NCI-H82 treated with DMSO at 0.1 percent for 48 hours (cell line): ENCODE data around the gene TLE5.

ENCODE experiments used
- DNase-seq: peaks from one replicate; lab custom pipeline; 2025; ENCODE audit not compliant: unreplicated experiment; lab: John Stamatoyannopoulos, UW

Gene TLE5

DNA sequence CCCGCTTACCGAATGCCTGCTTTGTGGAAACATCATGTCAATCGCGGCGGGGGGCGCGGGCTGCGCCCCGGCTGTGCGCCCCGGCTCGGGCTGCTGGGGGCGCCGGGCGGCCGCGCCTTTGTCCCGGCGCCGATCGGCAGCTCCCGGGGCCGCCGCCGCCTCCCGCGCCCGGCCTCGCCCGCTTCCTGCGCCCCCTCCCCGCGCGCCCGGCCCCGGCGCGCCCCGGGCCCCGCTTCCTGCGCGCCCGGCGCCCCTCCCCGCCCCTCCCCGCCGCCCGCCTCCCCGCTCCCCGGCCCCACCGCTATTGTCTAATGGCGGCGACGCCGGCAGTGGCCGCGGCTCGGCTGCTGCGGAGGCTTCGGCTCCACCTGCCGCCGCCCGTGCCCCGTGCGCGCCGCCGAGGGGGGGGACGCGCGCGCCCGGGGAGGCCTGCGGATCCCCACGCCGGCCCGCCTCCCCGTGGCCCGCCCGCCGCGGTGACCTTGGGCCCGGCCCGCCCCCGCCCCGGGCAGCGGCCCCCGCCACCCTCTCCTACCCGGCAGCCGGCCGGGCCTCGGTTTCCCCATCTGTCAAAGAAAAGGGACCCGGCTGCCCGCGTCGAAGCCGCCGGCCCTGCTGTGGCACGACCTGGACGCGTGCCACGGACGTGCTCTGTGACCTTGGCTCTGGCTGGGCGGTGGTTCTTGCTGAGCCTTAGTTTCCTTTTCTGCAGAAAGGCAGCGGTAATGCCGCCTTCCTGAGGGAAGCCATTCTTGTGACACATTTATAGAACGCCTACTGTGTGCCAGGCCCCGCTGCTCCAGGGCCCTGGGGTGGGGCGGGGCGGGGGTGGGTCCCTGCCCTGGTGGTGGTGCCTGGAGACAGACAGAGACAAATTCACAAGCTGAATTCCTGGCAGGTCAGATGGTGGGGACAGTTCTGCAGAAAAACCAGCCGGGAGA is at the start of gene TLE5:
TLE5 (minus strand) TSS at position 331 of the 941 bp plus-strand sequence; CDS start at position 36, 295 bp downstream.
- DNase-seq, result no peak

DNA sequence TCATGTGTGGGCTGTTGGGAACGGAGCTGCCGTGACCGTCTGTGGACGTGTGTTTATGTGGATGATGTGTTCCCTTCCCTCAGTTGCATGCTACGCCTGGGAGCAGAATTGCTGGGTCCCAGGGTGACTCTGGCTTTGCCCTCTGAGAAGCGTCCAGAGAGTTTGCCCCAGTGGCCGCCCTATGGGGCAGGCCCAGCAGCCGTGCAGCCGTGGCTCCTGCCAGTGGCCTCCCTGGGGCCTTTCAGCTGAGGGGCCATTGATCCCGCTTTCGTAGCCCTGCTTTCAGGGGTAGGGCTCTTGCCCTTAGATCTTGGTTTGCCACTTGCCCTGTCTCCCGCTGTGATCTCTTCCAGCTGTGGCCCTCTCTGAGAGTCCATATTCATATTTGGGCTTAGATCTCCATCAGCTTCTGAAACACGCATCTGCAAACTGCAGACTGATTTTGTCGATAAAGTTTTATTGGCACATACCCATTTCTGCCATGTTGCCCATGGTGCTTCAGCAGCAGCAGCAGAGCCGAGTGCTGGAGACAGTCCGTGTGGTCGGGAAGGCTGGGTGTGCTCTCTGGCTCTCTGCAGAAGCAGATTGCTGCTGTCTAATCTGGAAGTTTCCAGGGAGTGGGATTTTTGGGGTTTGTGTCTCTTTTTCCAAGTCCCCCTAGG is 49.4 kb upstream of the TLE5 start:
- no peak for DNase-seq

DNA sequence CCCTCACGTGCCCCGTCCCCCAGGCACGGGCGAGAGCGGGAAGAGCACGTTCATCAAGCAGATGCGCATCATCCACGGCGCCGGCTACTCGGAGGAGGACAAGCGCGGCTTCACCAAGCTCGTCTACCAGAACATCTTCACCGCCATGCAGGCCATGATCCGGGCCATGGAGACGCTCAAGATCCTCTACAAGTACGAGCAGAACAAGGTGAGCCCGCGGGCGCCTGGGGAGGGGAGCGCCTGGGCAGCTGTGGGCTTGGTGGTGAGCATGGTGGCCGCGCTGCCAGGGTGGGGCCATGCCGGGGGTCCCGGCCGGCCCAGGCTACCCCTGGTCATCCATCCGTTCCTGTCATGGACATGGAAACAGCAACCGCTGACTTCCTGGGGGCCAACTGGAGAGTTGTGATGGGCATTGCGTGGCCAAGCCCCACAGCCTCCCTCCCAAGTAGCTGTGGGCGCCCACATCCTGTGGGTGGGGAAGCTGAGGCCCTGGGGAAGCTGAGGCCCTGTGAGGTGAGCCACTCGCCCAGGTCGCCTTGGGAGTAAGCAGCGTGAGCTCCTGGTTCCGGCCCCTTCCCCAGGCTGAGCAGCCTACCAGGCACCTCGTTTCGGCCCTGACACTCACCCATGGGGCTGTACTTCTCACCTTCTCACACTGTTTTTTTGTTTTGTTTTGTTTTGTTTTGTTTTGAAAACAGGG is 48.0 kb upstream of the TLE5 start:
- DNase-seq, result no peak

GRCh38 chr19:3109491-3109890 is 47.2 kb upstream of the TLE5 start:
- no peak for DNase-seq

GRCh38 chr19:3108775-3109174 is 46.5 kb upstream of the TLE5 start:
- peak; percentile 43 for DNase-seq

DNA sequence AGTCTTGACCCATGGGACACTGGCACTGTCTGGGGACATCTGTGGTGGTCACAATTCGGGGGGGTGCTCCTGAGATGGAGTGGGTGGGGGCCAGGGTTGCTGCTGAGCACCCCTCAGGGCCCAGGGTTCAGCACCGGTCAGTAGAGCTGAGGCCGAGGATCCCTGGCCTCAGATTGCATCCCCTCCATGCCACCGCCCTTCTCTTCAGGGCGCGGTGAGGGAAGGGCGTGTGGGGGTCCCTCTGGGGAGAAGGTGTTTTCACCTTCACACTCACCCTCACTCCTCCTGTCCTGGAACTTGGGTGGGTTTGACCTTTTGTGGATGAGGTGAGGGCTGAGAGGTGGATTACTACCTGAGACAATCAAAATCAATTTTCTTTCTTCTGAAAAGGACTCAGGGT is 45.4 kb upstream of the TLE5 start:
- DNase-seq, result no peak

DNA sequence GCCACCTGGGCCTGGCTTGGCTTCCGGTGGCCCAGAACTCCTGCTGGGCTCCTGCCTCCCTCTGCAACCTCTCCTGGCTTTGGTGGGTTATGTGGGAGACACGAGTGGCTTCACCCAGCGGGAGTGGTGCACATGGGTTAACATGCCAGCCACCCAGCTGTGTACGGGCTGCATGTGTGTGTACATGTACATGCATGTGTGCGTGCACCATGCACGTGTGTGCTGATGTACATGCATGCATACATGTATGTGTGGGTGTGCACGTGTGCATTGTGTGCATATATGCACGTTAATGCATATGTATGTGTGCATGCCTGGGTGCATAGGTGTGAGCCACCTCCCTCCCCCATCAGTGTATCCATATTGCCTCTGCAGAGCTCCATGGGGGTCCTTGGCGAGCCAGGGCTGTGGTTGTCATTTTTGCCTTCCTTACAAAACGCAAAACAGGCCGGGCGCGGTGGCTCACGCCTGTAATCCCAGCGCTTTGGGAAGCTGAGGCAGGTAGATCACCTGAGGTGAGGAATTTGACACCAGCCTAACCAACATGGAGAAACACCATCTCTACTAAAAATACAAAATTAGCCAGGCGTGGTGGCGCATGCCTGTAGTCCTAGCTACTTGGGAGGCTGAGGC is 44.3 kb upstream of the TLE5 start:
- DNase-seq, result no peak

DNA sequence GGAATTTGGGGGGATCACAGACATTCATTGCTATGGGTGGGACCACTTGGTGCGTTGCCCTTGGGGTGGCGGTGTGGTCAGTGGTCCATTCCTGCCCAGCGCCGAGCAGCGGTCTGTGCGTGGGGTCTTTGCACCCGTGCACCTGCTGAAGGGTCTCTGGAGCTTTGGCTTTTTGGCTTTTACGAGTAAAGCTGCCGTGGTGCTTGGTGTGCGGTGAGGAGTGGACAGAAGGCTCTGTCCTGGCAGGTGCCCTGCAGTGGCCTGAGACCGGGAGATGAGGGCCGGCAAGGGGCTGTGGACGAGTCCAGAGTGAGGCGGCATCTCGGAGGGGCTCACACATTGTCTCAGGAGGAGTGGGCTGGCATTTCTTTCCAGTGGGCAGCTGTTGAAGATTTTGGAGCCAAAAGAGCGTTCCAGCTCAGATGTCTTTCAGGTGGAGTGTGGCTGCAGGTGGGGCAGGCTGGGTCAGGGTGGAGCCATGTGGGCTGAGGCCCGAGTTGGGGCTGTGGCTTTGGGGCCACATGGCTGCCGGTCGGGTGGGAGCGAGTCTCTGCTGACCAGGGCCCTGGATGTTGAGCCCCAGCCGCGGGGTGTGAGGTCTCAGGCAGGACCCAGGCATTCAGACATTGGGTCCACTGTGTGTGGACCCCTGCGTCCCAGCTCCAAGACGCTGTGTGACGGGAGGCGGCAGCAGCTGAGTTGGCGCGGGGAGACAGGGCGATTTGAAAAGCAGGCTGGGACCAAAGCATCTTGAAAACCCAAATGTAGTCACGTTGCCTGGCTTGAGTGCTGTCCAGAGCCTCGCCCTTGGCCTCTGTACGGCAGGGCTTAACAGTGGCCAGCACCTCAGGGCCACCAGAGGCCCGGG is 43.6 kb upstream of the TLE5 start:
- DNase-seq, result no peak

- DNase-seq, result no peak
These were observed 42.4 kb upstream of the TLE5 start for GRCh38 chr19:3104708-3104983.

- no peak for DNase-seq
These were observed 40.2 kb upstream of the TLE5 start for GRCh38 chr19:3102239-3103140.

DNA sequence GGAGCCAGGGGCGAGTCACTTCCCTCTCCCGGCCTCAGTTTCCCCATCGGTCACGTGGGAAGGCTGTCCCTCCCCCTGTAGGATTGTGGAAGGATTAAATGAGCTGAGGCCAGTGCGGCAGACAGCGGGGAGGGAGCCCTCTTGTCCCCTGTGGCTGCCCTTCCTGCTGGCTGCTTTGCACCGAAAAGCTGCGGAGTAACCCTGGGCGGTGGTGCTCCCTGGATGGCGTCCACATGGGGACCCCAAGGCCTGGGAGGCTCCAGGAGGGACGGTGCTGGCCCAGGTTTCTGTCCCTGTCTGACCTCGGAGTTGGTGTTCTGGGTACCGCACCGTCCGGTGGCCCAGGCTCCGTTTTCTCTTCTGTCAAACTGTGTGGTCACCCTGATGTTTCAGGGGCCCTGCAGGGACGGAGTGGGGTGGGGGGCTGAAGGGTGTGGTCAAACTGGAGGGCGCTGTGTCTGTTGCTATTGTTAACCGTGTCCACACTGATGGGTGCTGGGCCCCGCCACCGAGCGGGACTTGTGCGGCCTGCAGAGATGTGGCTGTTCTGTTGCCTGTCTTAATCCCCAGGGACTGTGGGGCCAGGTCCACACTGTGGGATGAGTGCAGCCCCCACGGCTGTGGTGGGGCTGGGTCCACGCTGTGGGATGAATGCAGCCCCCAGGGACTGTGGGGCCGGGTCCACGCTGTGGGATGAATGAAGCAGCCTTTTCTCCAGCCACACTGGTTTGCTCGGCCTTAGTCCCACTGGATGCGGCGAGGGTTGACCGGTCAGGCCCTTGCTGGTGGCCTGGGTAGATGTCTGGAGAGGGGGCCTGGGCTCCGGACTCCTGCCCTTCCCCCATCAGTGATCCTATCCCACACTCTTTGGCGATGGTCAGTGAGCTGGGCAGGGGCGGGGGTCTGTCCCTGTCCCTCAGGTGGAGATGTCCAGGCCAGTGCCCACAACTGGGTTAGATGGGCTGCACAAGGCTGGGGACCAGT is 38.7 kb upstream of the TLE5 start:
- no peak for DNase-seq

GRCh38 chr19:3100331-3100730 is 38.0 kb upstream of the TLE5 start:
- DNase-seq, result no peak

GRCh38 chr19:3099347-3100145 is 37.3 kb upstream of the TLE5 start:
- DNase-seq, result no peak

GRCh38 chr19:3098515-3099346 is 36.4 kb upstream of the TLE5 start:
- no peak for DNase-seq

DNA sequence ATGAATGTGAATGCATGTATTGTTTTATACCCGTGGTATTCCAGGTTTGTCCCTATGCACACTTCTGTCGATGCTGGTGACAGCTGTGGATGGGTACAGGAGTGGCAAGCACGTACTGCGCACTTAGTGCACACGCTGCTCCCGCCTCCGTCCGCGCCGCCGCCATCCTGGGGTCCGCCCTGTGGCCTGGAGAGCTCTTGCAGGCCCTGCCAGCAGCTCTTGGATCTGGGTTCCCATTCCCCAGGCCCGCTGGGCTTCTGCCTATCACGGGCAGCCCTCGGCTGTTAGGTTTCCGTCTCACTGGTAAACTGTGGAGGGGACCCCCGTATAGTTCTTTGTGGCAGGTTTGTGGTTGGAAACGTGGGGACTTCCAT is 35.8 kb upstream of the TLE5 start:
- no peak for DNase-seq

GRCh38 chr19:3097442-3097871 is 35.2 kb upstream of the TLE5 start:
- no peak for DNase-seq

DNA sequence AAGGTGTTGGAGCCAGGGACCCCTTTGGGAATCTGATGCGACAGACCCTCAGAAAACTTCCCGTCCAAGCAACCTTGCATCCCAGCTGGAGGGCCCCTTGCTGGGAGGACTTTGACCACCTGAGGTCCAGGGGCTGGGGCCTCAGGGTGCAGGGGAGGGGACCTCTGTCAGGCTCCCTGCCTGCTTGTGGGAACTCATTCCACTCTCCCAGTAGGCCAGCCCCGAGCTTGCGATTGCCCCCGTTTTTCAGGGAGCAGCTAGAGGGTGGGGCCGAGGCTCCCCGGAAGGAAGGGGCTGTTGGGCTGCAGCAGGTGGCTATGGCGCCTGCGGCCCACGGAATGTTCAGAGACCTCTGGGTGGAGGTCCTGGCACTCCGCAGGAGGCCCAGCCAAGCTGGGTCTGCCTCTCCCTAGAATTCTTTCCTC is 34.6 kb upstream of the TLE5 start:
- DNase-seq, result no peak
